PC-3 (cell line): ENCODE data around the gene LEKR1.

Experiments used
- EZH2 ChIP-seq: fragments of 300-600 bp; sonication (generic); IDR thresholded peaks from one replicate; pipeline ENCODE4 v1.6.1; 2017; ENCODE audit warnings: antibody characterized with exemption, mild to moderate bottlenecking, low read length; ENCODE audit not compliant: unreplicated experiment
- TF ChIP-seq, protein P1 (sequence below): fragments of 300-600 bp; sonication (generic); conservative IDR thresholded peaks from 2 replicates; pipeline ENCODE4 v1.5.1; 2017; ENCODE audit warnings: antibody characterized with exemption, low read depth, mild to moderate bottlenecking, low read length

DNA sequence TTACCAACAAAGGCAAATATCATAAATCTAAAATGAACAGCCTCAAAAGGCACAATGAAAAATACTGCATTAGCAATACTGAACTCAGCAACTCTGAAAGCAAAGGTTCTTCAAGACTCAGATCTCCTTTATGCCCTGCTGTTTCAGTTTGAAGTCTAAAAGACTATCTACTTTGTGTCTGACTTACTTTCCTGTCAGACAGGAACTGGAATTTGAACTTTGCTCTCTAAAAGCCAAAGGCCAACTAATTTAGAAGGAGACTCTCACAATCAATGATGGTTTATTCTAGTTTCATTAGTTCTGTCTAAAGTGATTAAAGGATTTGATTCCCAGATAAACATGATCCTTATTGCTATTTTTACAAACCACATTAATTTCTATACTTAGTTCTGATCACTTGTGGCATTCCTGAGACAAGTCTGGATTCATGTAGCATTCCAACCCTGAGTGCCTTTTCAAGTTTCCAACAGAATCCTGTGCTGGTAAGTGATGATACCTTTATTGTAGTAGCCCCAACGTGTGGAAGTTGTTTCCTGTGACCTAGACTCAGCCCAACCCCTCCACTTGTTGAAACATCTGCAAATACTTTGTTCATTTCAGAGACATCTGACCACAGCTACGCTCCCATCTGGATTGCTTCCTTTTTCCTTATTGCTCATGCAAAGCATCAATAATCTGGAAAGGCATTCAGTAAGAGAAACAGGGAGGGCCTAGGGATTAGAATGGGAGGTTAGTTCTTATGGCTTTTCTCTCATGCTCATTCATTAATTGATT is 14.9 kb upstream of the LEKR1 start:
- TF ChIP-seq, protein P1, sequence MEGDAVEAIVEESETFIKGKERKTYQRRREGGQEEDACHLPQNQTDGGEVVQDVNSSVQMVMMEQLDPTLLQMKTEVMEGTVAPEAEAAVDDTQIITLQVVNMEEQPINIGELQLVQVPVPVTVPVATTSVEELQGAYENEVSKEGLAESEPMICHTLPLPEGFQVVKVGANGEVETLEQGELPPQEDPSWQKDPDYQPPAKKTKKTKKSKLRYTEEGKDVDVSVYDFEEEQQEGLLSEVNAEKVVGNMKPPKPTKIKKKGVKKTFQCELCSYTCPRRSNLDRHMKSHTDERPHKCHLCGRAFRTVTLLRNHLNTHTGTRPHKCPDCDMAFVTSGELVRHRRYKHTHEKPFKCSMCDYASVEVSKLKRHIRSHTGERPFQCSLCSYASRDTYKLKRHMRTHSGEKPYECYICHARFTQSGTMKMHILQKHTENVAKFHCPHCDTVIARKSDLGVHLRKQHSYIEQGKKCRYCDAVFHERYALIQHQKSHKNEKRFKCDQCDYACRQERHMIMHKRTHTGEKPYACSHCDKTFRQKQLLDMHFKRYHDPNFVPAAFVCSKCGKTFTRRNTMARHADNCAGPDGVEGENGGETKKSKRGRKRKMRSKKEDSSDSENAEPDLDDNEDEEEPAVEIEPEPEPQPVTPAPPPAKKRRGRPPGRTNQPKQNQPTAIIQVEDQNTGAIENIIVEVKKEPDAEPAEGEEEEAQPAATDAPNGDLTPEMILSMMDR, result no peak
- no peak for TF ChIP-seq EZH2
